Stomach (tissue), 9 donors: ENCODE data around the gene GULP1. TPM values are rescaled to one million over a fixed set of nuclear protein-coding genes. Genes with fewer than 3 reads are reported as not detected.

Source experiments
- DNase-seq, 2 donors: peaks; one replicate each; pipeline versions ENCODE4 v3.0.0 to v3.0.0-alpha.2; 2013 to 2019
- H3K27ac ChIP-seq, 5 donors: fragments of 200-600 bp in 4 of 5; sonication (generic) in 4 of 5; one replicate each; pipeline ENCODE4 v1.5.1; 2013 to 2019; ENCODE audit warnings: mild to moderate bottlenecking in 1 of 5, moderate library complexity in 1 of 5
- H3K27me3 ChIP-seq, 3 donors: fragments of 200-600 bp; sonication (generic); one replicate each; pipeline ENCODE4 v1.5.1; 2017 to 2019; ENCODE audit warnings: mixed run types in 1 of 3
- H3K36me3 ChIP-seq, 4 donors: fragments of 200-600 bp; sonication (generic); 1 replicate in 3 of 4; 2 replicates in 1 of 4; pipeline ENCODE4 v1.5.1; 2016 to 2019
- H3K4me1 ChIP-seq, 4 donors: fragments of 200-600 bp; sonication (generic); one replicate each; pipeline ENCODE4 v1.5.1; 2016 to 2019
- H3K4me3 ChIP-seq, 4 donors: fragments of 200-600 bp; sonication (generic) in 3 of 4; one replicate each; pipeline ENCODE4 v1.5.1; 2016 to 2019; ENCODE audit warnings: mild to moderate bottlenecking in 1 of 4
- H3K9me3 ChIP-seq, 4 donors: fragments of 200-600 bp; sonication (generic); one replicate each; pipeline ENCODE4 v1.5.1; 2016 to 2019
- CTCF ChIP-seq, 7 experiments: fragments of 450-650 bp in 4 of 7; fragments of 200-600 bp in 3 of 7; sonication (generic) in 3 of 7; IDR thresholded peaks; one replicate each; pipeline ENCODE4 v1.5.1; 2016 to 2019; ENCODE audit warnings: antibody characterized with exemption in 7 of 7, control low read depth in 2 of 7, mild to moderate bottlenecking in 1 of 7
- EP300 ChIP-seq: sonication (generic); formaldehyde crosslinking; IDR thresholded peaks from one replicate; pipeline ENCODE4 v1.6.1; 2017; ENCODE audit warnings: antibody characterized with exemption
- POLR2A ChIP-seq, 4 donors: fragments of 450-650 bp; IDR thresholded peaks; one replicate each; pipeline ENCODE4 v1.6.1; 2016; ENCODE audit warnings: antibody characterized with exemption in 4 of 4, control low read depth in 2 of 4, mild to moderate bottlenecking in 1 of 4, moderate library complexity in 1 of 4
- POLR2AphosphoS5 ChIP-seq, 3 donors: sonication (generic); formaldehyde crosslinking; IDR thresholded peaks; one replicate each; pipeline ENCODE4 v1.6.1; 2016; ENCODE audit warnings: antibody characterized with exemption in 3 of 3
- WGBS, 5 donors: extraction: QIAGEN DNeasy Blood & Tissue Kit in 3 of 5; methylation state at CpG; one replicate each; pipeline versions ENCODE4 v1.1.5 to v1.1.7; 2013 to 2018; 5-methylcytosine and 5-hydroxymethylcytosine counted together
- intact Hi-C: fragments of 100-400 bp; cut with DNase I; formaldehyde crosslinking; loops from one replicate; pipeline ENCODE4 v1.15.1; 2023; ENCODE audit warnings: low total_unique reads
- polyA plus RNA-seq, 3 donors: library from polyadenylated mRNA; stranded (reverse); fragments of 200-250 nt; gene quantifications; one replicate each; pipeline ENCODE4 v1.2.3, GENCODE V29; 2013
- total RNA-seq, 5 donors: library from RNA; depleted of rRNA; stranded (reverse); fragments of >200 nt; gene quantifications; one replicate each; pipeline versions ENCODE4 v1.1.0 to v1.2.3, GENCODE V29; 2014 to 2016
- donor health status: healthy with polysubstance abuse.
- donor health status: Bipolar disorder and iron deficiency.
- donor health status: healthy.

The GULP1 gene
- total and polyA plus RNA-seq, 8 donors, result 4.9 to 179 (median 32.8) TPM

GRCh38 chr2:188360485-188361263 lies 69.0 kb downstream of the GULP1 start:
- Histone ChIP-seq H3K9me3 (no peaks in the 10 kb centered on the region), H3K27me3 (no peaks in the 10 kb centered on the region), H3K4me3 (no peak overlapping the region), H3K36me3 (no peaks in the 10 kb centered on the region), H3K27ac (no peak overlapping the region), H3K4me1 (peaks cover 0 to 23% (median 8%) of the 10 kb centered on the region in 4 donors)
- DNase-seq, result no peak
- TF ChIP-seq POLR2AphosphoS5 (IDR thresholded peaks at IDR 0.05) (no peak), CTCF (IDR thresholded peaks at IDR 0.05) (no peak), POLR2A (IDR thresholded peaks at IDR 0.05) (no peak), EP300 (no peak)
- intact Hi-C loops, result no loop called here
- WGBS, 5 donors, result 90 to 94% (median 92%) methylated on average over 9 of the region's 9 CpGs

DNA sequence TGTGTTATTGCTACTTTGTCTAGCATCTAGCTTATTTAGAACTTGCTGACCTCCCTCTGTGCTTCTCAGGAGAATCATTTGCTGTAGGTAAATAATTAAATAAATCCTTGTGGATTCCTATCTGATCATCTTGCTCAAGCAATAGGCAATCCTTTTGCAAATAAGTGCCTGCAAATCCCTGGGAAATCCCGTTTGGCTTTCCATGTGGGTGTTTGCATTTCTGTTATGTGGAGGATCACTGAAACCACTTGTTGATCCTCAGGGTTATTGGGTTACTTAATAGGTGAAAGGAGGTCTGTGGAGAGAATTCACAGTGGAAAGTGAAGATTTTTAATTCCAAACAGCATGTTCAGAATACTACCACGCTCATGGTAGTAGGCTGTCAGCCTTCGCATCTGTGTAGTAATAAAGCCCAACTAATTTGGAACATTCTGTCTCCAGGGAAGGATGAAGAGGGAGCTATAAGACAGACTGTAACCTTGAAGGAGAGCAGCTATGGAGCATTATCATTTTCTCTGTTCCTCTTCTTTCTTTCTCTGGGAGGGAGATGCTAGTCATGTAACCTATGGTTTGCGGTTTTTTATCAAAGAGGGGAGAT lies 72.5 kb downstream of the GULP1 start:
- intact Hi-C loops, result no loop called here
- Histone ChIP-seq H3K36me3 (no peaks in the 10 kb centered on the region), H3K4me3 (no peak overlapping the region), H3K4me1 (peaks cover 3 to 23% (median 8%) of the 10 kb centered on the region in 4 donors), H3K9me3 (no peaks in the 10 kb centered on the region), H3K27me3 (no peaks in the 10 kb centered on the region), H3K27ac (no peak overlapping the region)
- no peak for TF ChIP-seq POLR2AphosphoS5 (IDR thresholded peaks at IDR 0.05)
- no peak for DNase-seq
- WGBS, 5 donors, result 65 to 76% (median 72%) methylated on average over 4 of the region's 4 CpGs

DNA sequence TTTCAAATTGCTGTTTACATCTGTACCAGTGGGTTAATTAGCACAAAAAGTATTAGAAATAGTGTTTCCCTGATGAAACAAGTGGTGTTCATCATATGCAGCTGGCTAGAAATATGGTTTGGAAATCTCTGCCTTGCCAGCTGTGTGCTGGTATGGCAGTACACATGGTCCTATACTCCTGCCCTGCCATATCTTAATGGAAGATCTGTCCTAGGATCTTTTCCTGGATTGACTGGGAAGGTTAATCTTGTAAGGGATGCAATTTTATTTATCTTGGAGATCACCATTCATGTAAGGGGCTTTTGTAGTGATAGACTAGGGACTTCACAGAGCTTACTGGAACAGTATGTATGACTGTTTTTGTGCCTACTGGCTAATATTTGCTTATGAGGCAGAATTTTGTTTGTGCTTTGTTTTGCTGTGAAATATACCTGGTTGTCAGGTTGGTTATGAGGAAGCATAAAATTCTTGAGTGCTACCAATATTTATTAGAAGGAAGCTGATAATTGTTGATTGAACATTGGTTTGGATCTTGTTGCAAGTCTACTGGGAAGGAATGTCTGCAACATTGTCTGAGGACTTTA lies 73.5 kb downstream of the GULP1 start:
- Histone ChIP-seq H3K27ac (no peak overlapping the region), H3K4me1 (peaks cover 3 to 19% (median 6%) of the 10 kb centered on the region in 4 donors), H3K9me3 (no peaks in the 10 kb centered on the region), H3K36me3 (no peaks in the 10 kb centered on the region), H3K4me3 (no peak overlapping the region), H3K27me3 (no peaks in the 10 kb centered on the region)
- DNase-seq, result no peak
- TF ChIP-seq CTCF (IDR thresholded peaks at IDR 0.05), result no peak
- TF ChIP-seq POLR2A (IDR thresholded peaks at IDR 0.05), result no peak
- no peak for TF ChIP-seq EP300
- TF ChIP-seq POLR2AphosphoS5 (IDR thresholded peaks at IDR 0.05), result no peak
- intact Hi-C loops, result no loop called here

GRCh38 chr2:188367164-188367563 lies 75.5 kb downstream of the GULP1 start:
- no peak overlapping the region for H3K27ac ChIP-seq
- WGBS, 5 donors, result 45 to 68% (median 57%) methylated on average over 3 of the region's 3 CpGs
- H3K4me1 ChIP-seq, result peaks cover 3 to 22% (median 6%) of the 10 kb centered on the region in 4 donors
- no peaks in the 10 kb centered on the region for H3K36me3 ChIP-seq
- no peaks in the 10 kb centered on the region for H3K27me3 ChIP-seq
- DNase-seq, result no peak
- intact Hi-C loops, result no loop called here
- no peak for TF ChIP-seq EP300
- no peak for TF ChIP-seq POLR2A (IDR thresholded peaks at IDR 0.05)
- no peak for TF ChIP-seq CTCF (IDR thresholded peaks at IDR 0.05)
- no peak for TF ChIP-seq POLR2AphosphoS5 (IDR thresholded peaks at IDR 0.05)
- no peak overlapping the region for H3K4me3 ChIP-seq
- no peaks in the 10 kb centered on the region for H3K9me3 ChIP-seq
